Cerebellar cortex (tissue), 1 donor: ENCODE measurements around the gene DQX1.

ENCODE experiments used
- DNase-seq: peaks from one replicate; pipeline ENCODE4 v3.0.0-alpha.2; 2015; ENCODE audit warnings: low spot score

DQX1 gene

GRCh38 chr2:74510272-74510671 lies 15.8 kb downstream of the DQX1 start:
- DNase-seq: no peak

GRCh38 chr2:74507926-74508520 lies 18.0 kb downstream of the DQX1 start:
- peak; percentile 48 for DNase-seq

GRCh38 chr2:74507145-74507925 lies 18.7 kb downstream of the DQX1 start, which contains the start of gene PCGF1:
Gene PCGF1 (minus strand): TSS chr2:74507695. CDS start chr2:74507668, 27 bp downstream.
- DNase-seq: peak; percentile 99

- DNase-seq: no peak
Observed at GRCh38 chr2:74505448-74506246, 20.4 kb downstream of the DQX1 start.

- no peak for DNase-seq
Observed at GRCh38 chr2:74504591-74504990, 21.4 kb downstream of the DQX1 start.

- no peak for DNase-seq
Observed at GRCh38 chr2:74503506-74504475, 22.2 kb downstream of the DQX1 start.

- DNase-seq: no peak
Observed at GRCh38 chr2:74502720-74503505, 23.1 kb downstream of the DQX1 start.

- no peak for DNase-seq
Observed at GRCh38 chr2:74502147-74502719, 23.8 kb downstream of the DQX1 start.

- DNase-seq: no peak
Observed at GRCh38 chr2:74501335-74502071, 24.5 kb downstream of the DQX1 start.

- no peak for DNase-seq
Observed at GRCh38 chr2:74500578-74500946, 25.5 kb downstream of the DQX1 start.

- DNase-seq: no peak
Observed at GRCh38 chr2:74499940-74500577, 26.0 kb downstream of the DQX1 start.

- DNase-seq: no peak
Observed at GRCh38 chr2:74499267-74499939, 26.6 kb downstream of the DQX1 start, which contains the start of gene LBX2. Gene LBX2 (minus strand): TSS chr2:74499603. CDS start chr2:74499537, 66 bp downstream.

GRCh38 chr2:74498500-74499266 lies 27.3 kb downstream of the DQX1 start:
- DNase-seq: no peak

- DNase-seq: no peak
Observed at GRCh38 chr2:74497777-74498499, 28.1 kb downstream of the DQX1 start.

- no peak for DNase-seq
Observed at GRCh38 chr2:74496997-74497776, 28.8 kb downstream of the DQX1 start.

- DNase-seq: no peak
Observed at GRCh38 chr2:74495440-74495839, 30.6 kb downstream of the DQX1 start.
